OCI-LY3 (cell line): ENCODE results near the gene CHKA.

ENCODE experiments used
- H2AFZ ChIP-seq: fragments of 200-600, 300-600 bp; shearing (Covaris generic); 2 replicates; pipeline ENCODE4 v1.6.0; 2014; ENCODE audit warnings: antibody characterized with exemption, low read depth, low read length
- H3K27ac ChIP-seq: fragments of 200-600, 300-600 bp; sonication (generic); 2 replicates; pipeline ENCODE4 v1.5.1; 2014; ENCODE audit warnings: mild to moderate bottlenecking, low read length, moderate library complexity, mixed read lengths
- H3K27me3 ChIP-seq: fragments of 200-600, 300-600 bp; sonication (generic); 2 replicates; pipeline ENCODE4 v1.6.1; 2014; ENCODE audit warnings: low read depth, low read length, mixed read lengths
- H3K36me3 ChIP-seq: fragments of 200-600, 300-600 bp; sonication (generic); replicated peaks from 2 replicates; pipeline ENCODE3; 2014; ENCODE audit warnings: low read depth, low read length, mixed read lengths
- H3K4me1 ChIP-seq: fragments of 300-600, 200-600 bp; sonication (generic); 2 replicates; pipeline ENCODE4 v1.6.1; 2014; ENCODE audit warnings: low read length, mixed read lengths
- H3K4me2 ChIP-seq: fragments of 200-600, 300-600 bp; sonication (generic); 2 replicates; pipeline ENCODE4 v1.6.1; 2014; ENCODE audit warnings: low read length, mixed read lengths
- H3K4me3 ChIP-seq: fragments of 300-600, 200-600 bp; sonication (generic); 2 replicates; pipeline ENCODE4 v1.5.1; 2014; ENCODE audit warnings: antibody characterized with exemption, mild to moderate bottlenecking, low read length, moderate library complexity
- H3K79me2 ChIP-seq: fragments of 300-600, 200-600 bp; shearing (Covaris generic); 2 replicates; pipeline ENCODE4 v1.6.1; 2014; ENCODE audit warnings: mild to moderate bottlenecking, low read length, mixed read lengths
- H3K9ac ChIP-seq: fragments of 300-600, 200-600 bp; shearing (Covaris generic); 2 replicates; pipeline ENCODE4 v1.6.0; 2014; ENCODE audit warnings: mild to moderate bottlenecking, low read length, moderate library complexity
- H3K9me3 ChIP-seq: fragments of 200-600, 300-600 bp; shearing (Covaris generic); 2 replicates; pipeline ENCODE4 v1.6.1; 2014; ENCODE audit warnings: low read length, mixed read lengths; ENCODE audit not compliant: insufficient read depth
- H4K20me1 ChIP-seq: fragments of 200-600, 300-600 bp; sonication (generic); 2 replicates; pipeline ENCODE4 v1.6.1; 2016; ENCODE audit warnings: low read length, mixed read lengths; ENCODE audit not compliant: insufficient read depth
- CTCF ChIP-seq: fragments of 200-600, 300-600 bp; sonication (generic); IDR thresholded peaks from 2 replicates; pipeline ENCODE4 v1.5.1; 2014; ENCODE audit warnings: antibody characterized with exemption, low read length, low read depth
- EZH2phosphoT487 ChIP-seq: fragments of 200-600 bp; shearing (Covaris generic); IDR thresholded peaks from 2 replicates; pipeline ENCODE4 v1.6.1; 2018; ENCODE audit warnings: antibody characterized with exemption, mixed run types, low read depth

The CHKA gene

GRCh38 chr11:68145120-68145866 is 24.1 kb upstream of the CHKA start:
- Histone ChIP-seq H3K9ac (no peak overlapping the region), H3K36me3 (no peaks in the 10 kb centered on the region), H3K9me3 (no peaks in the 10 kb centered on the region), H2AFZ (no peak overlapping the region), H3K4me1 (peaks cover 17% of the 10 kb centered on the region), H3K4me2 (no peak overlapping the region), H3K4me3 (no peak overlapping the region), H4K20me1 (no peaks in the 10 kb centered on the region), H3K27me3 (no peaks in the 10 kb centered on the region), H3K27ac (no peak overlapping the region), H3K79me2 (no peaks in the 10 kb centered on the region)
- TF ChIP-seq EZH2phosphoT487 (no peak), CTCF (no peak)

GRCh38 chr11:68143310-68143689 is 22.1 kb upstream of the CHKA start:
- peaks cover 14% of the 10 kb centered on the region for H3K4me1 ChIP-seq
- no peaks in the 10 kb centered on the region for H3K27me3 ChIP-seq
- no peaks in the 10 kb centered on the region for H4K20me1 ChIP-seq
- no peak overlapping the region for H3K9ac ChIP-seq
- TF ChIP-seq EZH2phosphoT487 (no peak), CTCF (no peak)
- H3K4me2 ChIP-seq: no peak overlapping the region
- H3K4me3 ChIP-seq: no peak overlapping the region
- no peaks in the 10 kb centered on the region for H3K79me2 ChIP-seq
- H2AFZ ChIP-seq: no peak overlapping the region
- no peaks in the 10 kb centered on the region for H3K9me3 ChIP-seq
- no peaks in the 10 kb centered on the region for H3K36me3 ChIP-seq
- no peak overlapping the region for H3K27ac ChIP-seq

- no peak overlapping the region for H3K27ac ChIP-seq
- no peaks in the 10 kb centered on the region for H3K36me3 ChIP-seq
- no peaks in the 10 kb centered on the region for H3K27me3 ChIP-seq
- TF ChIP-seq CTCF: no peak
- peaks cover 14% of the 10 kb centered on the region for H3K4me1 ChIP-seq
- peak overlapping the region; percentile 43; the same call in 1 of the 2 replicates for H3K4me2 ChIP-seq
- H3K79me2 ChIP-seq: no peaks in the 10 kb centered on the region
- no peak overlapping the region for H3K4me3 ChIP-seq
- no peak overlapping the region; the same call in 1 of the 2 replicates for H3K9ac ChIP-seq
- no peaks in the 10 kb centered on the region for H3K9me3 ChIP-seq
- H4K20me1 ChIP-seq: no peaks in the 10 kb centered on the region
- peak overlapping the region; percentile 84; the same call in 1 of the 2 replicates for H2AFZ ChIP-seq
Measured at GRCh38 chr11:68142441-68143309, 21.5 kb upstream of the CHKA start.

GRCh38 chr11:68142028-68142412 is 20.8 kb upstream of the CHKA start:
- Histone ChIP-seq H3K4me3 (no peak overlapping the region), H2AFZ (peak overlapping the region; percentile 84), H3K4me2 (peak overlapping the region; percentile 43), H3K9me3 (no peaks in the 10 kb centered on the region), H3K27me3 (no peaks in the 10 kb centered on the region), H3K79me2 (no peaks in the 10 kb centered on the region), H3K9ac (peak overlapping the region; percentile 3; the same call in 1 of the 2 replicates), H4K20me1 (no peaks in the 10 kb centered on the region), H3K27ac (no peak overlapping the region), H3K36me3 (no peaks in the 10 kb centered on the region), H3K4me1 (peaks cover 14% of the 10 kb centered on the region)
- TF ChIP-seq EZH2phosphoT487 (no peak), CTCF (no peak)
